GM23338 (cell line): ENCODE results near the gene SLC27A4. TPM values are rescaled to one million over a fixed set of nuclear protein-coding genes. Genes with fewer than 3 reads are reported as not detected.

ENCODE experiments used
- ATAC-seq: fragments of 200-7000 bp; cut with Tn5 transposase; 3 replicates; pipeline ENCODE4 v1.9.1; 2020
- DNase-seq: peaks from one replicate; pipeline ENCODE4 v3.0.0-alpha.2; 2015; ENCODE audit warnings: low spot score
- H2AFZ ChIP-seq: fragments of 200-600 bp; sonication (generic); 2 replicates; pipeline ENCODE4 v1.8.0; 2016; ENCODE audit warnings: antibody characterized with exemption, mild to moderate bottlenecking, moderate library complexity
- H3F3A ChIP-seq: fragments of 200-600 bp; sonication (generic); replicated peaks from 2 replicates; pipeline ENCODE4 v1.8.0; 2017; ENCODE audit warnings: antibody characterized with exemption, mixed run types, low read depth
- H3K27ac ChIP-seq: fragments of 200-600 bp; sonication (generic); 2 replicates; pipeline ENCODE4 v1.6.1; 2016; ENCODE audit warnings: low read depth
- H3K27me3 ChIP-seq: fragments of 200-600 bp; sonication (generic); 2 replicates; pipeline ENCODE4 v1.8.0; 2016; ENCODE audit warnings: mild to moderate bottlenecking, mixed run types, moderate library complexity; ENCODE audit not compliant: insufficient read depth
- H3K36me3 ChIP-seq: fragments of 200-600 bp; sonication (generic); 2 replicates; pipeline ENCODE4 v1.8.0; 2016; ENCODE audit warnings: mild to moderate bottlenecking; ENCODE audit not compliant: insufficient read depth
- H3K4me1 ChIP-seq: fragments of 200-600 bp; sonication (generic); 2 replicates; pipeline ENCODE4 v1.8.0; 2016; ENCODE audit warnings: mild to moderate bottlenecking, moderate library complexity; ENCODE audit not compliant: insufficient read depth
- H3K4me2 ChIP-seq: fragments of 200-600 bp; sonication (generic); 2 replicates; pipeline ENCODE4 v1.7.1; 2017; ENCODE audit warnings: mixed run types
- H3K4me3 ChIP-seq: fragments of 200-600 bp; sonication (generic); 2 replicates; pipeline ENCODE4 v1.6.1; 2016; ENCODE audit warnings: mixed run types
- H3K79me2 ChIP-seq: fragments of 200-600 bp; sonication (generic); replicated peaks from 2 replicates; pipeline ENCODE4 v1.8.0; 2017; ENCODE audit warnings: mild to moderate bottlenecking; ENCODE audit not compliant: insufficient read depth
- H3K9me2 ChIP-seq: fragments of 200-600 bp; sonication (generic); 2 replicates; pipeline ENCODE4 v1.8.0; 2017; ENCODE audit not compliant: insufficient read depth
- H4K20me1 ChIP-seq: fragments of 200-600 bp; sonication (generic); replicated peaks from 2 replicates; pipeline ENCODE4 v1.8.0; 2017; ENCODE audit warnings: mild to moderate bottlenecking; ENCODE audit not compliant: insufficient read depth
- H3K27ac Mint-ChIP-seq: 2 replicates; pipeline ENCODE4 v1.8.0; 2020; ENCODE audit warnings: inconsistent platforms, mild to moderate bottlenecking, moderate library complexity, mixed read lengths
- H3K27me3 Mint-ChIP-seq: 3 replicates; pipeline ENCODE4 v1.8.0; 2022; ENCODE audit warnings: low read depth, mild to moderate bottlenecking, moderate library complexity, mixed read lengths, inconsistent platforms; ENCODE audit not compliant: insufficient read depth, poor library complexity
- H3K36me3 Mint-ChIP-seq: 3 replicates; pipeline ENCODE4 v1.8.0; 2021; ENCODE audit warnings: low read depth, mild to moderate bottlenecking, inconsistent platforms, moderate library complexity, mixed read lengths
- H3K4me1 Mint-ChIP-seq: 3 replicates; pipeline ENCODE4 v1.8.0; 2020; ENCODE audit warnings: mild to moderate bottlenecking, inconsistent platforms, mixed read lengths
- H3K4me3 Mint-ChIP-seq: 3 replicates; pipeline ENCODE4 v1.8.0; 2021; ENCODE audit warnings: moderate library complexity, mild to moderate bottlenecking, inconsistent platforms, mixed read lengths
- H3K9me3 Mint-ChIP-seq: 3 replicates; pipeline ENCODE4 v1.8.0; 2020; ENCODE audit warnings: moderate library complexity, mild to moderate bottlenecking, inconsistent platforms, mixed read lengths
- CREB1 ChIP-seq: fragments of 250-450 bp; sonication (Bioruptor Pico); IDR thresholded peaks from 2 replicates; pipeline ENCODE4 v1.5.0; 2020; ENCODE audit warnings: low read depth, mild to moderate bottlenecking, moderate library complexity
- EZH2 ChIP-seq: fragments of 200-600 bp; sonication (generic); IDR thresholded peaks from one replicate; pipeline ENCODE4 v1.8.0; 2017; ENCODE audit warnings: antibody characterized with exemption, mild to moderate bottlenecking, low read depth; ENCODE audit not compliant: unreplicated experiment
- EZH2phosphoT487 ChIP-seq: fragments of 200-600 bp; sonication (generic); IDR thresholded peaks from one replicate; pipeline ENCODE4 v1.8.1; 2018; ENCODE audit warnings: antibody characterized with exemption; ENCODE audit not compliant: unreplicated experiment
- JUNB ChIP-seq: IDR thresholded peaks from one replicate; pipeline ENCODE4 v1.6.1; 2016; ENCODE audit warnings: antibody characterized with exemption; ENCODE audit not compliant: unreplicated experiment
- POLR2AphosphoS5 ChIP-seq: IDR thresholded peaks from 2 replicates; pipeline ENCODE4 v1.6.1; 2016; ENCODE audit warnings: antibody characterized with exemption, low read depth
- ZNF114 ChIP-seq: fragments of 250-450 bp; sonication (Bioruptor Pico); IDR thresholded peaks from 2 replicates; pipeline ENCODE4 v1.5.0; 2020; ENCODE audit warnings: mild to moderate bottlenecking, moderate library complexity
- ZNF331 ChIP-seq: fragments of 250-450 bp; sonication (Bioruptor Pico); IDR thresholded peaks from 2 replicates; pipeline ENCODE4 v1.5.0; 2020; ENCODE audit warnings: low read depth, mild to moderate bottlenecking, moderate library complexity
- ZNF462 ChIP-seq: fragments of 250-450 bp; sonication (Bioruptor Pico); IDR thresholded peaks from 2 replicates; pipeline ENCODE4 v1.5.0; 2020; ENCODE audit warnings: mild to moderate bottlenecking, moderate library complexity
- polyA plus RNA-seq: library from polyadenylated mRNA; unstranded; fragments of >200 nt; fragmentation: Nextera tagmentation; extraction: Ambion mirVana; gene quantifications from 2 replicates; pipeline ENCODE4 v1.2.1, GENCODE V29; 2016
- total RNA-seq: library from RNA; depleted of rRNA; stranded (reverse); fragments of >200 nt; shearing (Covaris generic); gene quantifications from 2 replicates; pipeline ENCODE4 v1.2.3, GENCODE V29; 2014

Gene SLC27A4
- total and polyA plus RNA-seq, 2 experiments from 2014 or later: 7.9 to 25.3 TPM

GRCh38 chr9:128392302-128393144 is 52.2 kb downstream of the SLC27A4 start:
- Histone ChIP-seq H3K4me1 (peaks cover 64% of the 10 kb centered on the region), H3K9me2 (no peaks in the 10 kb centered on the region), H3K27me3 (peaks cover 100% of the 10 kb centered on the region)

More at GRCh38 chr9:128392302-128393144, 52.2 kb downstream of the SLC27A4 start:
- peaks cover 93% of the 10 kb centered on the region for H3K27me3 Mint-ChIP-seq
- peak overlapping the region; percentile 74 for H3K4me3 Mint-ChIP-seq
- no peak overlapping the region for H2AFZ ChIP-seq
- DNase-seq (peak; percentile 66), ATAC-seq (peak; percentile 9)
- peak overlapping the region; percentile 91 for H3K4me2 ChIP-seq
- no peak overlapping the region for H3K27ac ChIP-seq
- peaks cover 58% of the 10 kb centered on the region for H3K4me1 Mint-ChIP-seq
- no peaks in the 10 kb centered on the region for H3K79me2 ChIP-seq
- H3F3A ChIP-seq: peaks cover 39% of the 10 kb centered on the region
- TF ChIP-seq EZH2phosphoT487: peak; percentile 12
- peak; percentile 73 for TF ChIP-seq EZH2
- no peak for TF ChIP-seq JUNB
- no peak for TF ChIP-seq CREB1
- TF ChIP-seq ZNF114 (CRISPR knock-in tag): no peak
- no peak for TF ChIP-seq ZNF462 (CRISPR knock-in tag)
- TF ChIP-seq ZNF331: no peak
- TF ChIP-seq POLR2AphosphoS5: no peak
- H3K4me3 ChIP-seq: peak overlapping the region; percentile 64
- H3K9me3 Mint-ChIP-seq: no peaks in the 10 kb centered on the region
- H3K36me3 Mint-ChIP-seq: peaks cover 14% of the 10 kb centered on the region
- no peak overlapping the region for H3K27ac Mint-ChIP-seq
- H3K36me3 ChIP-seq: peaks cover 8% of the 10 kb centered on the region; the same call in 1 of the 2 replicates
- H4K20me1 ChIP-seq: peaks cover 37% of the 10 kb centered on the region
